Stimulated activated CD4-positive, alpha-beta T cell treated with anti-CD3 and anti-CD28 coated beads, Interleukin-4, amount 100 ng/mL, for 24 hours (primary cell): Measurements from ENCODE around the gene EEIG1.

Experiments used
- DNase-seq: peaks from one replicate; pipeline ENCODE4 v3.0.0-alpha.2; 2020

EEIG1 gene

DNA sequence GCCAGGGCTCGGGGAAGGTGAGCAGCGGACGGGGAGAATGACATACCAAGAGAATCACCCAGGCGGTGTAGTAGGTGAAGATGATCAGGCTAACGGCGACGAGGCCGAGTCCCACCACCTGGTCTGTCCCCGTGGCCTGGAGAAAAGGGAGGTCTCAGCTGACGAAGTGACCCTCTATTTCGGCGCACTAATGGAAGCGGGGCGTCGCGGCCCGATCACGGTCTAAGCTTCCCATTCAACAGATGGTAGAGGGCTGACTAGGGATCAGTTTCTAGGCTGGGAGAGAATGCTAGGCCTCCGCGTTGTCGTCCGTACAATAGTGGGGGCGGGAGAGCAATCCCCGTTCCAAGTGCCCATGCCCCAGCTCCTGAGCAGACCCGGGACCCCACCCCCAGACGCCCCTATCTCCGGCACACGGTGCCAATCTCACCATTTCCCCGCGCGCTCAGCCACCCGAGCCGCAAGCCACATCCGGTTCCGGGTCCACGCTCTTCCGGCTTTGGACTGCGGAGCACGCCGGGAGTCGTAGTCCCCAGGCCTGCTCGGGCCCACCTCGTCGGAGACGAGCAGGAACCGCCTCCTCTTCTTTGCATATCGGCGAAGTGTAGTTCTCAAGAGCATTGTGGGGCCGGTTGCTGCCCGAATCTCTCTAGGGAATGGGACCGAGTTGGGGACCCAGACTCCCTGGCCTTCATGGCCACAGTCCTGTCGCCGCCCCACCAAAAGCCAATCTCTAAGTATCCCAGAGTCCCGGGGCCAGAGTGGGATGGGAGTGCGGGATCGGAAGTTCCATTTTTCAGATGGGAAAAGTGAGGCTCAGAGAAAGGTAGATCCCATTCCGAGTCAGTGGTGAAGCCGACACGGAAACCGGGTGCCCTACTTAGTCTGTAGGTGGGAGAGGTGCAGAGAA, 43.1 kb downstream of the EEIG1 start, which contains the start of gene DPM2:
Gene DPM2 (minus strand): TSS at position 467 of the 910 bp plus-strand sequence. CDS start 34 bp downstream, at position 433.
- peak; percentile 85 for DNase-seq

DNA sequence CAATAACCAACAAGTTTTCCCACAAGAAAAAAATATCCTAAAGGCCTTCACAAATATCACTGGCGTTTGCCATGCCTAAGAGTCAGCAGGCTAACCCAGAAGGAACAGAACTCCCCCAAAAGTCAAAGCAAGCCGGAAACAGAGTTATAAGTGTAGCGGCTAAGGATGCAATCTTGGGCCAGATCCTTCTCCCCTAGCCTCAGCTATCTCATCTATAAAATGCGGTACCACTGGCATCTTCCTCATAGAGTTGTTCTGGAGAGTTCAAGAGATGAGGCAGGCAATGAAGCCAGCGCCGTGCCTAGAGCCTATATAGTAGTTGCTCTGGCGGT, 43.8 kb downstream of the EEIG1 start:
- no peak for DNase-seq

DNA sequence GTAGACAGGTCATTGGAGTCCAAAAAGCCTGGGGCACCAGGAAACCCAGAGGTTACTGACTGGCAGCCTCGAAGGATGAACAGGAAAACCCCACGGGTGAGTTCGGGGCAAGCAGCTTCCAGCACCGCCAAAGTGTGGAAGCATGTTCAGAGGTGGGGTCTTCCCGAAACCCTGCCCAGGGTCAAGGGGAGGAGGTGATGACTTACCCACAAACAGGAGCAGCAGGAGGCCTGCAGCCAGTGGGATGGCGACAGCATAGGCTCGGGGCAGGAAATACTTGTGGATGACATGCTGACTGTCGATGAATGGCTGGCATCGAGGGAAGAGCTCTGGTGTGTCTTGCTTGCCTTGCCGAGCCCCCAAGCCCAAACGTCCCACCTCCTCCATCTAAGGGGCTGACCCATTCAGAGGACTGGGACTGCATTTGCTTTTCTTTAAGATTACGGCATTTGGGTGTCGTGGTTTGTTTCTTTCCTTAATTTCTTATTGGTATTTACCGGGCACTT, 44.4 kb downstream of the EEIG1 start:
- DNase-seq: no peak

DNA sequence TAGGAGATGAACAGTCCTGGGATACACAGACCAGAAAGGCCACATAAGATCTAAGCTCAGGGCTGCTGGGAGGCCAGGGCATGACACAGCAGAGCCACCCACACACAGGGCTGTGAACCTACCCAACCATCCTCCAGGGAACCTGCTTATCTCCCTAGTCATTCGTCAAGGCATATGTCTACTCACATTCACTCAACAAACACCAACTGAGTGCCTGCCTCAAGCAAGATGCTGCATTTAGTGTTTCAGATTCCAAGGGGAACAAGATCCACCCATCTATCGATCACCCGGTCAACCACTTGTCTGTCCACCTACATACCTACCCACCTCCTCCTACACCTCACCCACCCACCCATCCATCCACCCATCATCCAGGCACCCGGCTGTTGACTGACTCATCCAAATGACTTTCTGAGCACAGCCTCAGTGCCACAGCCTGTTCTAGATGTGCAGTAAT, 45.0 kb downstream of the EEIG1 start:
- no peak for DNase-seq

DNA sequence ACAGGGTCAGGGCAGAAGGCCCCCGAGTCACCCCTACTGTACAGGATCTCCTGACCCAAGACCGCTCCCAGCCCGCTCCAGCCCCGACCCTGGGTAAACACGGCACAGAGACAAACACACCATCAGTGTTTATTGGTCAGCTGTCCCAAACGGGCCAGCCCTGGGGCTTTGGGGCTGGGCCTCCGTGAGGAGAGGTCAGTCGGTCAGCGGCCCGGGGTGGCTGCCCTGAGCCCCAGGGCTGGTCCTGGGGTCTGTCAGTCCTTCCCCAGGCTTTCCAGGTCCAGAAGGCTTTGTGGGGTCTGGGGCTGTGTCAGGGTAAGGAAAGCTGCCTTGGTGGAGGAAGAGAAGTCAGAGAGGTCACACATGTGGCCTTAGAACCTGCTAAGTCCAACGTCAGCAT, 45.8 kb downstream of the EEIG1 start:
- no peak for DNase-seq

DNA sequence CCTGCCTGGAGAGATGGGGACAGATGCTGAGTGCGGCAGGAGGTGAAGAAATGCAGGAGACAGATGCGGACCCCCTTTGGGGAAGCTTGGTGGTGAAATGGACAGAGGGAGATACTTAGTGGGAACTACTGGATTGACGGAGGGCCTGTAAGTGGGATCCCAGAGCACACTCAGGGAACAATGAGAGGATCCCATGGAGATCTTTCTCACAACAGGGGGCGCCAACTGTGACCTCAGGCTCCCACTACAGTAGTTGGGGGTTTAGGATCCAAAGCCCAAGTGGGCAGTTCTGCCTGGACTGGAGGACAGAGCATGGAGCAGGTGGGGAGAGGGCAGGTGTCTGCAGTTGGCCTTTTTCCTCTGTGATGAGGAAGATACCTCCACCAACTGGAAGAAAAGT, 46.5 kb downstream of the EEIG1 start:
- no peak for DNase-seq

DNA sequence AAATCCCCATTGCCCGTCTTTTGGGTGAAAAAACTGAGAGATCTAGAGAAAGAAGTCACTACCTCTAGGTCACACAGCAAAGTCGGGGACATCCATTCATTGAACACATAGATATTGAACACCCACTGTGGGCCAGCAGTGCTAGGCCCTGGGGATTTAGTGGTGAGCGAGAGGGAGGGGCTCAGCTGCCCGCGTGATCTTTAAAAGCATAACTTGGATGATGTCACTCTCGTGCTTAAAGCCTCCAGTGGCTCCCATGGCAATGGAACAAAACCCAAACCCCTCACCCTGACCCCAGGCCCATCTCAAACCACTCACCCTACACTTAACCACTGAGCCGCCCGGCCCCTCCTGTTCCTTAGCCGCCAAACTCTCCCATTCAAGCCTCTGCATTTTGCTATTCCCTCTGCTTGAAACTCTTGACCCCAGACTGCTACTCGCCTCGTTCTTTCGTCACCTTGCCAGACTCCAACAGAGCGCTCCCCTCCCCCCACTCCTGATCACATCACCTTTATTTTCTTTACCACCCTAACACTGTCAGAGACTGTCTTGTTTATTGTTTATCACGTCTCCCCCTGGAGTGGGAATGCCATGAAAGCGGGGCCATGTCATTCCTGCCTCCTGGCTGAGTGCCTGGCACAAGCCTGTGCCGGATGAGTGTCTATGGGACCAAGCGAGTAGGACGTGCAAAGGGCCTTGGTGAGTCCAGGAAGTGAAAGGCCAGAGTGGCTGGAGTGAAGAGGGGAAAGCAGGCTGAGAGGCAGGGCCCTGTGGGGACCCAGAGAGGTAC, 49.5 kb downstream of the EEIG1 start:
- no peak for DNase-seq
